ENCODE results near the gene GPR65.

GPR65 gene

DNA sequence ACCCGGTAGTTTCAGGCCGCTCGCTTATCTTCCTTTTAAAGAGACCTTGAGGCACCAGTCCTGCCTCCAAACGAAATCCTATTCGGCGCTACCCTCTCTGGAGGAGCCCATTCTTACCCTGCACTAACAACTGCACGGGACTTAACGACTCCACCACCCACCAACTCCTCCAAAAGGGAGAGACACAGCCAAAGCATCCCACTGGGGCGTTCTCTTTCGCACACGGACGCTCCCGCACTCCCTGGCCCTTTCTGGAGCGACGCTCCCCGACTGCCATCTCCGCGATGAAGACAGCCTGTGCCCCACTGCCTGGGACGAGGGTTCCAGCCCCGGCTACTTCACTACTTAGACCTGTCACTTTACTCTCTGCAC lies 12.6 kb upstream of the GPR65 start:
- no peak for DNase-seq
- Histone ChIP-seq H3K27me3 (no peaks in the 10 kb centered on the region), H3K9me3 (no peaks in the 10 kb centered on the region), H3K36me3 (no peaks in the 10 kb centered on the region), H3K4me1 (no peaks in the 10 kb centered on the region), H3K4me3 (ENCODE audit: low read depth, low read length) (peak overlapping the region; percentile 56)
- TF ChIP-seq, protein P1, sequence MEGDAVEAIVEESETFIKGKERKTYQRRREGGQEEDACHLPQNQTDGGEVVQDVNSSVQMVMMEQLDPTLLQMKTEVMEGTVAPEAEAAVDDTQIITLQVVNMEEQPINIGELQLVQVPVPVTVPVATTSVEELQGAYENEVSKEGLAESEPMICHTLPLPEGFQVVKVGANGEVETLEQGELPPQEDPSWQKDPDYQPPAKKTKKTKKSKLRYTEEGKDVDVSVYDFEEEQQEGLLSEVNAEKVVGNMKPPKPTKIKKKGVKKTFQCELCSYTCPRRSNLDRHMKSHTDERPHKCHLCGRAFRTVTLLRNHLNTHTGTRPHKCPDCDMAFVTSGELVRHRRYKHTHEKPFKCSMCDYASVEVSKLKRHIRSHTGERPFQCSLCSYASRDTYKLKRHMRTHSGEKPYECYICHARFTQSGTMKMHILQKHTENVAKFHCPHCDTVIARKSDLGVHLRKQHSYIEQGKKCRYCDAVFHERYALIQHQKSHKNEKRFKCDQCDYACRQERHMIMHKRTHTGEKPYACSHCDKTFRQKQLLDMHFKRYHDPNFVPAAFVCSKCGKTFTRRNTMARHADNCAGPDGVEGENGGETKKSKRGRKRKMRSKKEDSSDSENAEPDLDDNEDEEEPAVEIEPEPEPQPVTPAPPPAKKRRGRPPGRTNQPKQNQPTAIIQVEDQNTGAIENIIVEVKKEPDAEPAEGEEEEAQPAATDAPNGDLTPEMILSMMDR (IDR thresholded peaks at IDR 0.05; ENCODE audit: low read depth, low read length), result no peak

DNA sequence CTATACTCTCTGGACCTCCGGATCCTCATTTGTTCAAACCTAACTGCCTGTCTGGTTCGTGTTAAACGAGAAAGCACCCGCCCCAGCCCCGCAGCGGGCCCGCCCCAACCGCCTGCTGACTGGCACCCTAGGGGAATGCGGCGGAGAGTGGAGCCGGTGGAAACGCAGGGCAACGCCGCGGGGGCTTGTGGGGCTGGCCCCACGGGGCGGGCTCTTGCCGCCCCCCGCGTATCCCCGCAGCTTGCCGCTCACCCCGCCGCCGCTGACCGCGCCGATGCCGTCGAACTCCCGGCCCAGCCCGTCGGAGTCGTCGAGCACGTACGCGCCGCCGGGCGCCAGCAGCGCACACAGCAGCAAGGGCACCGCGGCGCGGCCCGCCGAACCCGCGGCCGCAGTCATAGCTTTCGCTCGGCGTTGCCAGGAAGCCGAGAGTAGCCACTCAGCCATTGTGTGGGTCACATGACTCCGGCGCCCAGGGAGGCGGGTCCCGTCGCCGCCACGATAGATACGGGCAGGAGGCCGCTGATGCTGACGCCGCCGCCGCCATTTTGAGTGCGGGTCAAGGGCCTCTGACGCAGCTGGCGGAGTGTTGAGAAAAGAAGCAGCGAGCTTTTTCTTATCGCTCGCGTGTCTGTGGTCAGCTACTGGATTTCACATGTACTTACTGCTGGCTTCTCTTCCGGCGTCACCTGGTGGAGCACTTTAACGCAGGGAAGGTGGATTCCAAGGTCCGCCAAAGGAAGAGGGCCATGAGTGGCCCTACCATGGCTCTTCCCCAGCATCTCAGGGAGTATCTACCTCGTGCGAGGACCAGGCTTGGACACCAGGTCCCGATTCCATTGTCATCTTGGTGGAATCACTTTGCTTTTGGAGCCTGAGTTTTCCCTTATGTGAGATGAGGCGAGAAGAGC lies 12.0 kb upstream of the GPR65 start, which contains the start of gene GALC:
Gene GALC (minus strand): TSS at position 465 of the 911 bp plus-strand sequence. CDS start 18 bp downstream, at position 447.
- no peaks in the 10 kb centered on the region for H3K27me3 ChIP-seq
- no peaks in the 10 kb centered on the region for H3K36me3 ChIP-seq
- TF ChIP-seq, protein P1 (IDR thresholded peaks at IDR 0.05; ENCODE audit: low read depth, low read length), result no peak
- H3K4me3 ChIP-seq (ENCODE audit: low read depth, low read length), result peak within 1 kb of the TSS; percentile 56
- no peaks in the 10 kb centered on the region for H3K9me3 ChIP-seq
- DNase-seq, result peak; percentile 94
- no peaks in the 10 kb centered on the region for H3K4me1 ChIP-seq

DNA sequence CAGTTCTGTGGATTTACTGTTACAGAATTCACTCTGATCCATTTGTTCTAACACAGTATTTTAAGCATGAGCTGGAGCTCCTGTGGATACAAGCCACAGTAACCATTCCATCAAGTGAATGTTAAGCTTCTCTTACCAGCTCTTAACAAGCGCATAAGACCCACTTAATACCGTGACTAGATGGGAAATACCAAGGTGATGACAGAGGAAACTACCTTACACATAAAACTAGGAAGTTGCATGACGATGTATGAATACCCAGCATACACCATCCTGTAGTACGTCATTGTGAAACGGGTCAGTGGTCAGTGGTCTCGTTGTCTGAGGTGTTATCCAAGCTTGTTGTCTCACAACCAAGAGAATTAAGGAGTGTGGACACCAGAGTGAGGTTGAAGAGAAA lies 10.0 kb upstream of the GPR65 start:
- DNase-seq, result no peak
- Histone ChIP-seq H3K36me3 (no peaks in the 10 kb centered on the region), H3K9me3 (no peaks in the 10 kb centered on the region), H3K27me3 (no peaks in the 10 kb centered on the region; the same call in 1 of the 2 replicates), H3K4me1 (no peaks in the 10 kb centered on the region), H3K4me3 (ENCODE audit: low read depth, low read length) (no peak overlapping the region)
- TF ChIP-seq, protein P1 (IDR thresholded peaks at IDR 0.05; ENCODE audit: low read depth, low read length), result no peak

DNA sequence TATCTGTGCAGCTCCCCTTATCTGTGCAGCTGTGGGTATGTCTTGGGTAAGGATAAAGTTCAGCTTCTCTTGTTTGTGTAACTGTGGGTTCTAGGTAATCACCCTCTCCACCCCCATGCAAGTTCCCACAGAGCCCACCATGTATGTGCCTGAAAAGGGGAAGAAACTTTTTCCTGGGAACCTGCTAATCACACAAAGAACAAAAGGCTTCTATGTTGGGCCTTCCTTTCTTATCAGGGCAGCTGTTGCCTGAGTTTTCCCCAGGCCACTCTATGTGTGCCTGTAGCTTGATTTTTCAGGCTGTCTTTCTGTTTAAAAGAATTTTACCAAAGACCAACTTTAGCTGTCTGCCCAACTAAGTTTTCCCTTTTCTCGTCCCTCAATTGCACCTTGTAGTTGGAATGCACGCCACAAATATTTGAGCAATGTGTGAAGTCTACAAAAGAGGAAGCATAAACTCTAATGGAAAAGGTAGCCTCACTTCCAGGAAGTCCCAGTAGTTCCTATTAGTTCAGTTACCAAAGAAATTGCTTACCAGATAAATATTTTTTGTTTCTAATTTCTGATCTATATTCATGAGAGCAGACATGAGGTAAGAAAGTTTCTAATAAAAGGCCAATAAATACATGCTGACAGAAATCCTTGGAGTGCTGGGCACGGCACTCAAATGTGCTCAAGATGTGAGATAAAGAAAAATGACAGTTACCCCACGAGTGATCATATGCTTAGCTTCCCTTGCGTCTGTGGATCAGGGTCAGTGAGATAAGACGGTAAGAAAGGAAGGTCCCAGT lies 9.2 kb upstream of the GPR65 start:
- TF ChIP-seq, protein P1 (IDR thresholded peaks at IDR 0.05; ENCODE audit: low read depth, low read length), result no peak
- H3K4me1 ChIP-seq, result no peaks in the 10 kb centered on the region
- no peak for DNase-seq
- no peaks in the 10 kb centered on the region; the same call in 1 of the 2 replicates for H3K27me3 ChIP-seq
- no peaks in the 10 kb centered on the region for H3K36me3 ChIP-seq
- no peak overlapping the region for H3K4me3 ChIP-seq (ENCODE audit: low read depth, low read length)
- H3K9me3 ChIP-seq, result no peaks in the 10 kb centered on the region

DNA sequence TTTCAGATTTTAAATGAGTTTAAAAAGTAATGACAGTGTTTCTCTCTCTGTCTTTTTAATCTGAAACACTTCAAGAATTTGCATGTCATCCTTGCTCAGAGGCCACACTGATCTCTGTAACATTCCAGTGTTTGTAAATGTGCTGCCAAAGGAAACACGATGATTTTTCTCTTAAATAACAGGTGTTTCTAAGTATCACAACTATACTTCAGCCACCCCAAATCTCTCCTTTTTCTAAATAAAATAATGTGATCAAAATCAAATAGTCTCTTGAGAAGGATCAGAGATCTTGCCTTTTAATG lies 8.7 kb upstream of the GPR65 start:
- H3K36me3 ChIP-seq, result no peaks in the 10 kb centered on the region
- no peak overlapping the region for H3K4me3 ChIP-seq (ENCODE audit: low read depth, low read length)
- TF ChIP-seq, protein P1 (IDR thresholded peaks at IDR 0.05; ENCODE audit: low read depth, low read length), result no peak
- H3K4me1 ChIP-seq, result no peaks in the 10 kb centered on the region
- no peak for DNase-seq
- H3K27me3 ChIP-seq, result no peaks in the 10 kb centered on the region; the same call in 1 of the 2 replicates
- no peaks in the 10 kb centered on the region for H3K9me3 ChIP-seq
